Activated T-cell treated with anti-CD3 and anti-CD28 coated beads, Interleukin-2, amount 50 U/mL, for 72 hours (primary cell): ENCODE data around the gene PGGT1B. TPM values are rescaled to one million over a fixed set of nuclear protein-coding genes. Genes with fewer than 3 reads are reported as not detected.

Source experiments
- ATAC-seq, 2 donors: fragments of 150-1000 bp; cut with Tn5 transposase; replicated peaks in 1 of 2; 2 replicates each; pipeline ENCODE4 v1.10.0; 2021; ENCODE audit warnings: moderate library complexity in 2 of 2, mild to moderate bottlenecking in 1 of 2
- DNase-seq, 2 donors: peaks; one replicate each; pipeline ENCODE4 v3.0.0; 2021 to 2022; ENCODE audit warnings: mixed read lengths in 1 of 2
- H3K27ac Mint-ChIP-seq: one replicate; pipeline ENCODE4 v1.8.0; 2022; ENCODE audit warnings: mild to moderate bottlenecking, moderate library complexity, mixed read lengths
- H3K27me3 Mint-ChIP-seq: one replicate; pipeline ENCODE4 v1.8.0; 2022; ENCODE audit warnings: low read depth, mixed read lengths
- H3K36me3 Mint-ChIP-seq, 2 donors: one replicate each; pipeline ENCODE4 v1.8.0; 2022; ENCODE audit warnings: mixed read lengths in 2 of 2, mild to moderate bottlenecking in 1 of 2; ENCODE audit not compliant: insufficient read depth in 2 of 2
- H3K4me1 Mint-ChIP-seq: one replicate; pipeline ENCODE4 v1.8.0; 2022; ENCODE audit warnings: low read depth, mixed read lengths
- H3K4me3 Mint-ChIP-seq, 2 donors: one replicate each; pipeline ENCODE4 v1.8.0; 2022; ENCODE audit warnings: mild to moderate bottlenecking in 2 of 2, mixed read lengths in 2 of 2, moderate library complexity in 2 of 2
- H3K9me3 Mint-ChIP-seq, 2 donors: one replicate each; pipeline ENCODE4 v1.8.0; 2022; ENCODE audit warnings: mixed read lengths in 2 of 2
- total RNA-seq, 2 donors: library from RNA; stranded (reverse); gene quantifications; one replicate each; pipeline ENCODE4 v1.2.3, GENCODE V29; 2022

The PGGT1B gene
- total RNA-seq, 2 donors from 2014 or later, result 47.5 TPM

DNA sequence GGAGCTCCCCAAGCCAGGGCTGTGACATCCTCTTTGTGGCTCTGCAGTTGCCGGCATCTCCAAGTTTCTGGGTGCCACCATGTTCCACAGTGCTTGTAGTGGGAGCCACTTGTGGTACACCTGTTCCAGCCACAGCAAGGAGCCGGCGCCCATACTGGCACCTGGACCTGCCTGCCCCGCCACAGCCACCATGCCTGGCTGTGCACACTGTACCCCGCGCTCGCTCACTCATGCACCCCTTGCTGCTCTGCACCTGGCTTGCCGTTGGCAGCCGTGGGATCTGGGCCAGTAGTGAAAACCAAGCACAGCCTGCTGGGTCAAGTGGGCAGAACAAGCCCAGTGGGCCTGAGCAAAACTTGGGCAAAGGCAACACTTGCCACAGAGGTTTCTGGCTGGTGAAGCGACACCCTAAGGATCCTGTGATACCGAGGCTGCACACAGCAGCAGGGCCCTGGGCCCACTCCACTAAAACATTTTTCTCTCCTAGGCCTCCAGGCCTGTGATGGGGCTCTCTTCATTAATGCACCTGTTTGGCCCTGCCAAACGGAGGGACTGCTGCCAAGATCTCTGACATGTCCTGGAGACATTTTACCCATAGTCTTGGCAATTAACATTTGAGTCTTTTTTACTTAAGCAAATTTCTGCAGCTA is 95.8 kb downstream of the PGGT1B start:
- Mint-ChIP-seq H3K36me3 (peaks cover 4% of the 10 kb centered on the region in 2 donors), H3K27me3 (peaks cover 37% of the 10 kb centered on the region)

DNA sequence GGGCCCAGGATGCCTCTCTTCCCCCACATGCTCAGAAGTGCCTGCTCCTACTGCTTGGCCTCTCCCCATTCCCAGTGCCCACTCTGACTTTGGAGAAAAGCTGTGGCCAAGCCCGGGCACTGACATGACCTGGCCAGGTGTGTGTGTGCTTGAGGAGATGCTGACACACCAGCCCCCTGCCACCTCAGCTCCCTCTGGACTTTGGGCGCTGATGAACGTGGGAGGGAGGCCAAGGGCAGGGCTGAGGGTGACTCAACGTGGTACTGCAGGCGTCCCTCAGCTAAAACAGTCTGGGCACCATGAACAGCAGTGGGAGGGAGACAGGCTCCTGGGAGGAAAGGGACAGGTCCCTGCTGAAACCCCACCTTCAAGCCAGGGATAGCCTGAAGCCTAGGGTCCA is 96.9 kb downstream of the PGGT1B start:
- DNase-seq, result no peak
- H3K27me3 Mint-ChIP-seq, result peaks cover 30% of the 10 kb centered on the region

More for the DNA sequence above, 95.8 kb downstream of the PGGT1B start:
- H3K9me3 Mint-ChIP-seq, result peaks cover 4 to 5% of the 10 kb centered on the region in 2 donors
- ATAC-seq (no peak), DNase-seq (no peak)
- H3K4me1 Mint-ChIP-seq, result peaks cover 5% of the 10 kb centered on the region
- H3K4me3 Mint-ChIP-seq, result no peak overlapping the region
- H3K27ac Mint-ChIP-seq, result no peak overlapping the region

DNA sequence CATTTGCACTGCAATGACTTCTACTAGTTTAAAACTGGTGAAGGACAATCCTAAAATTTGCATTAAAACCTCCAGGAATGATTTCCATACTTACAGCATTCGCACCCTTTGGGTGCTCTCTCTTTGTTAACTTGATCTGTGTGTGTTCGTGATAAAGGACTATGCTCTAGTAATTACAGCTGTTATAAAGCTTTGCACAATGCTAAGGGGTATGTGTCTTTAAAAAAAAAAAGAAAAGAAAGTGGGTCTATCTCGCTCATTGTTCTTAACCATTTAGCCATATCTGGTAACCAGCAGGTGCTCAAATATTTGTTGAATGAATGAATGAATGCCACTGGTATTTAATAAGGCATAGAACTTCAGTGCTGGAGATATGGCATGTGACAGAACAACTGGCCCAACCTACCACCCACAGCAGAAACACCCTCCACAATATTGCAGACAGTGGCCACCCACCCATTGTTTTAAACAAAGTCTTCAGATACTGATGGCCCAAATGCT is 101.7 kb downstream of the PGGT1B start:
- no peak for ATAC-seq
- Mint-ChIP-seq H3K27ac (no peak overlapping the region), H3K4me3 (no peak overlapping the region), H3K4me1 (no peaks in the 10 kb centered on the region), H3K9me3 (no peaks in the 10 kb centered on the region), H3K36me3 (no peaks in the 10 kb centered on the region), H3K27me3 (peaks cover 26% of the 10 kb centered on the region)
- DNase-seq, result no peak

More for the DNA sequence above, 96.9 kb downstream of the PGGT1B start:
- Mint-ChIP-seq H3K36me3 (peaks cover 4% of the 10 kb centered on the region in 2 donors), H3K4me1 (peaks cover 1% of the 10 kb centered on the region), H3K4me3 (no peak overlapping the region), H3K9me3 (peaks cover 4 to 5% of the 10 kb centered on the region in 2 donors), H3K27ac (no peak overlapping the region)
- ATAC-seq, result no peak

Other genes starting within 250 kb of the PGGT1B start
- gene TRIM36, start 93.0 kb downstream of the PGGT1B start, total RNA-seq, result not detected
- gene CCDC112, start 33.8 kb upstream of the PGGT1B start, total RNA-seq, result 1 to 10 TPM; 1.9 to 2.1 TPM